CD14-positive monocyte (primary cell): ENCODE results near the gene PLXND1. TPM values are rescaled to one million over a fixed set of nuclear protein-coding genes. Genes with fewer than 3 reads are reported as not detected.

Experiments
- DNase-seq, 3 donors: peaks; one replicate each; pipeline ENCODE4 v3.0.0-alpha.2; 2011 to 2022
- H2AFZ ChIP-seq: 2 replicates; pipeline ENCODE4 v1.6.0; 2012; ENCODE audit warnings: mild to moderate bottlenecking, low read depth, low read length, inconsistent platforms; ENCODE audit not compliant: insufficient read depth, poor library complexity, severe bottlenecking
- H3K27ac ChIP-seq, 2 donors: 1 replicate in 1 of 2; 2 replicates in 1 of 2; pipeline ENCODE4 v1.5.1; 2012 to 2013; ENCODE audit warnings: low read length in 2 of 2, control low read depth in 1 of 2, inconsistent platforms in 1 of 2, low read depth in 1 of 2, mild to moderate bottlenecking in 1 of 2
- H3K27me3 ChIP-seq, 2 donors: one replicate each; pipeline versions ENCODE4 v1.6.0 to v1.6.1; 2011 to 2013; ENCODE audit warnings: low read length in 2 of 2; ENCODE audit not compliant: control insufficient read depth in 2 of 2, insufficient read depth in 2 of 2
- H3K36me3 ChIP-seq, 2 donors: replicated peaks in 1 of 2; 1 replicate in 1 of 2; 2 replicates in 1 of 2; pipeline versions ENCODE4 v1.5.1 to v1.6.1; 2012 to 2013; ENCODE audit warnings: low read length in 2 of 2, control low read depth in 1 of 2, inconsistent platforms in 1 of 2, mild to moderate bottlenecking in 1 of 2; ENCODE audit not compliant: insufficient read depth in 2 of 2, control insufficient read depth in 1 of 2
- H3K4me1 ChIP-seq, 2 donors: 1 replicate in 1 of 2; 2 replicates in 1 of 2; pipeline versions ENCODE4 v1.5.1 to v1.6.1; 2012 to 2013; ENCODE audit warnings: low read length in 2 of 2, control low read depth in 1 of 2, inconsistent platforms in 1 of 2, mild to moderate bottlenecking in 1 of 2, moderate library complexity in 1 of 2; ENCODE audit not compliant: insufficient read depth in 2 of 2, control insufficient read depth in 1 of 2
- H3K4me2 ChIP-seq: replicated peaks from 2 replicates; pipeline ENCODE3; 2012; ENCODE audit warnings: low read length, moderate library complexity, mild to moderate bottlenecking; ENCODE audit not compliant: poor library complexity, severe bottlenecking; ENCODE audit errors: extremely low read depth
- H3K4me3 ChIP-seq, 3 experiments: fragments of 200-600 bp in 1 of 3; sonication (generic) in 1 of 3; replicated peaks in 1 of 3; 1 replicate in 2 of 3; 2 replicates in 1 of 3; pipeline ENCODE4 v1.5.1; 2011 to 2013; ENCODE audit warnings: low read length in 3 of 3, mild to moderate bottlenecking in 3 of 3, control low read depth in 2 of 3, low read depth in 2 of 3, inconsistent platforms in 1 of 3, moderate library complexity in 1 of 3
- H3K79me2 ChIP-seq: 2 replicates; pipeline ENCODE4 v1.6.0; 2012; ENCODE audit warnings: mild to moderate bottlenecking, control low read depth, inconsistent platforms, low read length, moderate library complexity; ENCODE audit not compliant: insufficient read depth
- H3K9ac ChIP-seq: 2 replicates; pipeline ENCODE4 v1.6.0; 2017; ENCODE audit warnings: low read length, mild to moderate bottlenecking; ENCODE audit not compliant: insufficient read depth, poor library complexity, severe bottlenecking
- H3K9me3 ChIP-seq, 2 donors: replicated peaks in 1 of 2; 1 replicate in 1 of 2; 2 replicates in 1 of 2; pipeline versions ENCODE4 v1.5.1 to v1.6.1; 2012 to 2013; ENCODE audit warnings: low read length in 2 of 2, control low read depth in 1 of 2; ENCODE audit not compliant: control insufficient read depth in 1 of 2, insufficient read depth in 1 of 2
- H4K20me1 ChIP-seq: 2 replicates; pipeline ENCODE4 v1.6.0; 2012; ENCODE audit warnings: mild to moderate bottlenecking, low read length, control low read depth, moderate library complexity; ENCODE audit not compliant: insufficient read depth
- H3K27ac Mint-ChIP-seq, 7 donors: one replicate each; pipeline ENCODE4 v1.8.0; 2020; ENCODE audit warnings: mild to moderate bottlenecking in 7 of 7, mixed read lengths in 7 of 7, moderate library complexity in 6 of 7, inconsistent platforms in 2 of 7
- H3K27me3 Mint-ChIP-seq, 3 donors: one replicate each; pipeline ENCODE4 v1.8.0; 2021 to 2022; ENCODE audit warnings: low read depth in 3 of 3, mild to moderate bottlenecking in 3 of 3, mixed read lengths in 3 of 3, moderate library complexity in 3 of 3, inconsistent platforms in 1 of 3
- H3K36me3 Mint-ChIP-seq, 2 donors: one replicate each; pipeline ENCODE4 v1.8.0; 2020; ENCODE audit warnings: mixed read lengths in 2 of 2, inconsistent platforms in 1 of 2, mild to moderate bottlenecking in 1 of 2
- H3K4me1 Mint-ChIP-seq: one replicate; pipeline ENCODE4 v1.8.0; 2020; ENCODE audit warnings: mild to moderate bottlenecking, mixed read lengths
- H3K4me3 Mint-ChIP-seq, 2 donors: one replicate each; pipeline ENCODE4 v1.8.0; 2020; ENCODE audit warnings: mild to moderate bottlenecking in 2 of 2, mixed read lengths in 2 of 2, moderate library complexity in 1 of 2
- H3K9me3 Mint-ChIP-seq, 7 donors: one replicate each; pipeline ENCODE4 v1.8.0; 2020 to 2022; ENCODE audit warnings: mixed read lengths in 7 of 7, mild to moderate bottlenecking in 6 of 7, moderate library complexity in 6 of 7, inconsistent platforms in 2 of 7
- CTCF ChIP-seq: fragments of 200-600 bp; IDR thresholded peaks from one replicate; pipeline ENCODE4 v1.8.0; 2022; ENCODE audit warnings: antibody characterized with exemption, mild to moderate bottlenecking
- WGBS: methylation state at CpG from one replicate; pipeline ENCODE4 v1.1.5; 2013; ENCODE audit warnings: missing lambda C conversion rate; ENCODE audit not compliant: insufficient coverage; 5-methylcytosine and 5-hydroxymethylcytosine counted together
- intact Hi-C, 2 donors: fragments of 100-400 bp; cut with micrococcal nuclease; formaldehyde crosslinking; loops; one replicate each; pipeline versions ENCODE4 v1.15.0 to v1.15.1; 2023
- polyA plus RNA-seq, 3 donors: library from polyadenylated mRNA; depleted of rRNA in 1 of 3; unstranded in 2 of 3; stranded (reverse) in 1 of 3; fragments of 300-500 nt in 2 of 3; fragments of >200 nt in 1 of 3; fragmentation: Illumina TruSeq in 2 of 3; gene quantifications; 1 replicate in 2 of 3; 2 replicates in 1 of 3; pipeline ENCODE4 v1.2.3, GENCODE V29; 2012 to 2021

Gene PLXND1
- polyA plus RNA-seq, 3 donors, result 7.1 to 170 (median 9.9) TPM

GRCh38 chr3:129621626-129622225, 15.2 kb upstream of the PLXND1 start:
- H3K9me3 Mint-ChIP-seq, result no peaks in the 10 kb centered on the region
- peaks cover 0 to 3% of the 10 kb centered on the region in 2 donors for H3K36me3 Mint-ChIP-seq
- no peak for TF ChIP-seq CTCF
- DNase-seq, result no peak
- Histone ChIP-seq H3K4me2 (no peak overlapping the region), H2AFZ (no peak overlapping the region), H3K9me3 (no peaks in the 10 kb centered on the region), H3K4me3 (no peak overlapping the region), H3K27ac (no peak overlapping the region), H3K79me2 (no peaks in the 10 kb centered on the region), H3K4me1 (peaks cover 83 to 88% of the 10 kb centered on the region in 2 donors), H3K27me3 (no peaks in the 10 kb centered on the region), H3K9ac (no peak overlapping the region), H3K36me3 (no peaks in the 10 kb centered on the region), H4K20me1 (no peaks in the 10 kb centered on the region)
- intact Hi-C loops, result loop anchor here in 1 of 2 donors (10.0 kb wide), 1 partner anchor 127 kb away; no protein-coding TSS in a partner anchor
- peaks cover 74% of the 10 kb centered on the region for H3K4me1 Mint-ChIP-seq
- no peak overlapping the region for H3K4me3 Mint-ChIP-seq
- peaks cover 0 to 2% (median 0%) of the 10 kb centered on the region in 3 donors for H3K27me3 Mint-ChIP-seq
- H3K27ac Mint-ChIP-seq, result no peak overlapping the region
- 87% methylated on average over 9 of the region's 14 CpGs for WGBS

DNA sequence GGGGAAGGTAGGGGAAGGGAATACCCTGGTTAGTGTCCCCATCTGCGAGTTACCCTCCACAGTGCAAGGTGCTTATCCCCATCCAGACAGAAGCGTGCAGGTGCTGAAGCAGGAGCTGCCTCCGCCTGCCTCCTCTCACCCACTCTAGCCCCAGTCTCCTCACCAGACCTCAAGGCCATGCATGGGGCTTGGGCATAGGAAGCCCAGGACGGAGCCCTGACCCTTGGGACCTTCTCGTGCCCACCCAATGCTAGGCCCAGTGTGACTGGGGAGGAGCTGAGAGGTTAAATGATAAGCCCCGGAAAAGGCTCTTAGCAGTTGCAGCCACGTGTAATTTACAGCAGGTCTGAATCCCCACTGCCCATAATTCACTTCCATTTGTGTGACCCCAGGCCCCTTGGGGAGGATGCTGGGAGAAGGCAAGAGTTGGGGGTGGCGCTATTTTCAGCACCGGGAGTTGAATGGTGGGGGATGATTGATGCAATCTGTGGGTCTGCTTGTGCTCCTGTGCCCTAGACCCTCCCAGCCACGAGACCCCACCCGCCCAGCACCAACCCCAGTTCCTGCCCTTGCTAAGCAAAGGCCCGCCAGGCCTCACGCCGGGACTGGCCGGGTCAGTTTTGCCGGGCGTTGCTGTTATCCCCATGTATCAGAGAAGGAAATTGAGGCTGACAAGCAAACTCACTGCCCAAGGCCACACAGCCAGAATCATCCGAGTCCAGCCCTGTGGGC, 14.5 kb upstream of the PLXND1 start:
- Mint-ChIP-seq H3K27me3 (peaks cover 0 to 2% (median 0%) of the 10 kb centered on the region in 3 donors), H3K9me3 (no peaks in the 10 kb centered on the region), H3K4me3 (no peak overlapping the region), H3K27ac (no peak overlapping the region), H3K36me3 (peaks cover 0 to 3% of the 10 kb centered on the region in 2 donors), H3K4me1 (peaks cover 75% of the 10 kb centered on the region)
- no peak overlapping the region for H3K9ac ChIP-seq
- no peak overlapping the region for H2AFZ ChIP-seq
- WGBS, result 81% methylated on average over 6 of the region's 18 CpGs
- no peak overlapping the region for H3K4me3 ChIP-seq
- intact Hi-C loops, result loop anchor here in 1 of 2 donors (10.0 kb wide), 1 partner anchor 126 kb away; no protein-coding TSS in a partner anchor
- no peaks in the 10 kb centered on the region for H3K36me3 ChIP-seq
- H3K4me1 ChIP-seq, result peaks cover 85 to 88% of the 10 kb centered on the region in 2 donors
- no peaks in the 10 kb centered on the region for H3K9me3 ChIP-seq
- no peak for DNase-seq
- H3K27me3 ChIP-seq, result no peaks in the 10 kb centered on the region
- no peak overlapping the region for H3K27ac ChIP-seq
- no peak for TF ChIP-seq CTCF
- no peaks in the 10 kb centered on the region for H4K20me1 ChIP-seq
- H3K4me2 ChIP-seq, result no peak overlapping the region
- no peaks in the 10 kb centered on the region for H3K79me2 ChIP-seq
